Kidney capillary endothelial cell (primary cell): ENCODE measurements around the gene CARD11.

Source experiments
- DNase-seq: peaks from one replicate; pipeline ENCODE4 v3.0.0-alpha.2; 2018; ENCODE audit warnings: low spot score

CARD11 gene

DNA sequence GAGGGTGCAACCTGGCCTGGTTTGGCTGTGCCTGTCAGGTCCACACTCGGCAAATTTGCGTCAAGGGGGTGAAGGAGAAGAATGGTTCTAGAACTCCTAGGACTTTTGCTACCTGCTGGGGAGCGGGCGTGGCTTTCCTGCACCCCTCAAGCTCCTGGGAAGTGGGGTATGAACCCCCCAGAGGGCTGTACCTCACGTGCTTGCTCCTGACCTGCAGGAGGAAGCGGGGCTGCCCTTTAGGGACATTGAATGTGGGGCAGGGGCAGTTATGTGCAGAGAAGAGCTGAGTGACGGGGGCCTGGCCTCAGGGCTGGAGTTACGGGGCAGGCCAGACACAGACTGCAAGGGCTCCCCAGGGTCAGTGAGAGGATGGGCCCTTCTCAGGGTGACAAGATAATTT is 138.2 kb downstream of the CARD11 start:
- no peak for DNase-seq

DNA sequence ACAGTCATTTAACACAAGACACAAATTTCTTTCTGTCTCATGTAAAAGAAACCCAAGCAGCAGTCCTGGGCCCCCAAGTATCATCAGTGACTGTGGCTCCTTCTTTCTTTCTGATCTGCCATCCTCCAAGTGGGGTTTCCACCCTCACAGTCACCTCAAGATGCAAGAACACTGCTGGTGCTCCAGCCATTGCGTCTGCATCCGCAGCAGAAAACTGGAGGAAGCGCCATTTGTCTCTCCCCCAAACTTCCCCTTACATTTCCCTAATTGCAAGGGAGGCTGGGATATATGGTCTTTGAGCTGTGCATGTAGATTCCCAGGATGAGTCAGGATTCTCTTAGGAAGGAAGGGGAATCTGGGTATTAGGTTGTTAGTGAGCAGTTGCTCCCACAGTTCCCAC is 138.6 kb downstream of the CARD11 start:
- no peak for DNase-seq

DNA sequence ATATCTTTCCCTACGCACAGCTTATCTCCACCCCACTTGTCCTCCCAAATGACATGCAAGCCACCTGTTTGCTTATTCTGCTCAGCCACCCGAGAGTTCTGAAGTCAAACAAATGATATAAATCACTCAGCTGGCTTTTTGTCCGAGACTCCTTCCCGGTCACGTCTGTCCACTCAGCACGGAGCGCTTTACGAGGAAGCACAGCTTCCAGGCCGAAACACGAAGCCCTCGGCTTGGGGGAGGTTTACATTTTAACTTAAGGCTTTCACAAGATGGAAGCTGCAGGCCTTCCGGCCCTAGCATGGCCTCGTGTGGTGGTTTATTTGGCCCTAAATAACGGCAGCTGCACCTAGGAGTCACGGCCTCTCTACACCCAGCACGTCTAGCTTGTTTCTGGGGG is 139.5 kb downstream of the CARD11 start:
- DNase-seq: no peak

DNA sequence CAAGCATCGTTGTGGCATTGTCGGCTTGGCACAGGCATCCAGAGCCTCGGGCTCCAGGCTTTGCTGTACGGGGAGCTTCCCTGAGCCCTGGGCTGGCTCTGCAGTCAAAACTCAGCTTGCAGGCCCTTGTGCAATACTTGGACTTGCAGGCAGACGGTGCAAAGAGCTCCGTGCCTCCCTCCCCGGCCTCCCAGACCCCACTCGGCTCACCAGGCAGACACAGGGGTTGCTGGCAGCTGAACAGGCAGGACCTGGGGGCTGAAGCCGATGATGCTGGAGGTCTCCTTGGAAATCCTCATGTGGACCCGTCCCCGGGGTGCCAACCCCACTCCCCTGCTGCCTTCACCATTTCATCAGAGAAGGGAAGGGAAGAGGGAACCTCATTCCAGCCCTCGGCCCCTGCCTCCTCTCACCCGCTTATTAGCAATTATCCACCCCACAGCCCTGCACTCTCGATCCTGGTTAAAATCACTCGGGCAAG is 139.9 kb downstream of the CARD11 start:
- DNase-seq: no peak

DNA sequence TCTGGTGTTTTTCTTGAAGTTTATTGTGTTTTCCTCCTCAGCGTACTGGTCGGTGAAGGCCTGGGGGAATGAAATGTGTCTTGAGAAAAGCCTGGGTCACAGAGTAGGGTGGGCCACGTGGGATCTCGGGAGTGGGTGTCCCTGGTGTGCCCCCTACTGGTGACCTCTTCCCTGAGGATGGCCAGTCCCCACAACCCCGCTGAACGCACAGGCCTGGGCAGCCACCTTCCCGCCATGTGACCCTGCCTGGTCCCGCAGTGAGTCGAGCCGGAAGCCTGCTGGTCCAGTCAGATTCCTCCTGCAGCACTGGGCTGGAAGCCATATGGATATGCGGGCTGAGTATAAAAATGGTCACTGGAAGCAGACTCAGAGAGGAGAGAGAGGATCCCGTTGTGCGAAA is 146.6 kb downstream of the CARD11 start:
- DNase-seq: no peak

DNA sequence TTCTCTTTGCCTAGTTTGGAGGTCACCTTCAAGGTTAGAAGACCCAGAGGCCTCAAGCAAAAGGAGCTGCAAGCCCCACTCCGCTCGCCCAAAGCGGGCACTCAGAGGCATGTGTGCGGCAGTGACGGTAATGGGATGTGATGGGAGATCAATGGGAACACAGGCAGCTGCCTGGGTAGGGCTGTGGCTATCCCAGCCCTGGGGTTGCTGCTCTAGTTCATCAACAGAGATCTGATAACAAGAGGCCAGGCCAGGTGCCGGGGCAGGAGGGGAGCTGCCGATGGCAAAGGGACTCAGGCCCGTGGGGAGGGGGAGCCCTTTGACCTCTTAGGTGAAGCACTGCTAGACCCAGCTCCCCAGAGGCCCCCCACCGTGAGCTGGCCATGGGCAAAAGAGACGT is 147.5 kb downstream of the CARD11 start:
- no peak for DNase-seq

DNA sequence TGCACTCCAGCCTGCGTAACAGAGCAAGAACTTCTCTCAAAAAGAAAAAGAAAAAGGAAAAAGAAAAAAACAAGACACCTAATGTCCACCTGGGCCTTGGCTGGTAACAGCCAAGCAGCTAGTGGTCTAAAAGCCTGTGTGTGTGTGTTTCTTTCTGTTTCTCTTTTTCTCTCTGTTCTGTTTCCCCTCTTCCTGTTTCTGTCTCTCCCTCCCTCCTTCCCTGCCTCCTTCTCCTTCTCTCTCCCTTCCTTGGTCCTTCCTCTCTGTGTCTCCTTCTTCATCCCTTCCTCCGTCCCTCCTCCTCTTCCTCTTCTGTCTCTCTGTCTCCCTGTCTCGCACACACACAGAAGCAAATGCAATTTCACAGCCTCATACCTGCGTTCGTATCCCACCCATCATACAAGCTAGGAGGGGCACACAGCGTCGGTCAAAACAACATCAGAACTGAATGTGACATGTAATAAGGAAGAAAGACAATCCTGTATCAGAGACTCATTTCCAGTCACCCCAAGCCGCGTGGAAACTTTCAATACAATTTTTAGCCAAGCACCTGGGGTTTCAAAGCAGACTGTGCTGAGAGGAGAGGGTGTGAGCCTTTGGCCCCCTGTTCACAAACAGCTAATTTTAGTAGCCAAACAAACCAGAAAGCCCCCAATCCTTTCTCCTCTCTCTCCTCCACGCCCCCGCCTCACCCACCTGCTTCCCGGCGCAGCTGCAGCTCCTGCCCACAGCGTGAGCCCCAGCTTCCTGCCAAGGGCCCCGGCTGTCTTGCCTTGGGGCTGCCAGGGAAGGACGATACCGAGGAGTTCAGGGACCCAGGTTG is 149.3 kb downstream of the CARD11 start:
- DNase-seq: no peak

DNA sequence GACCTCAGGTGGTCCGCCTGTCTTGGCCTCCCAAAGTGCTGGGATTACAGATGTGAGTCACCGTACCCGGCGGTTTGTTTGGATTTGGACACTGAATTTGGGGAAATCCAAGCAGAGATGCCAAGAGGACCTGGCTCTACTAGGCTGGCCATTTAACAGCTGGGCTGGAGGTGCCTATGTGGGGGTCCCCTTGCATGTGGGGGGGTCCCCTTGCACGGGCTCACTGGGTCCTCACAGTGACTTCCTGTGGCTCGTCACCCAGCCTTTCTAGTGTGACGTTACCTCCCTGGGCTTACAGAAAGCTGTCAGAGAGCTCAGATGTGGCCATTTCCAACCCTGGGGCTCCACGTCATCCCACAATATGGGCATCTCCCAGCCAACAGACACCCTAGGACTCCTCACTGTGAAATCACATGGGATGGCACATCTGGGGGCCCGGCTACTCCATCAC is 150.2 kb downstream of the CARD11 start:
- no peak for DNase-seq

DNA sequence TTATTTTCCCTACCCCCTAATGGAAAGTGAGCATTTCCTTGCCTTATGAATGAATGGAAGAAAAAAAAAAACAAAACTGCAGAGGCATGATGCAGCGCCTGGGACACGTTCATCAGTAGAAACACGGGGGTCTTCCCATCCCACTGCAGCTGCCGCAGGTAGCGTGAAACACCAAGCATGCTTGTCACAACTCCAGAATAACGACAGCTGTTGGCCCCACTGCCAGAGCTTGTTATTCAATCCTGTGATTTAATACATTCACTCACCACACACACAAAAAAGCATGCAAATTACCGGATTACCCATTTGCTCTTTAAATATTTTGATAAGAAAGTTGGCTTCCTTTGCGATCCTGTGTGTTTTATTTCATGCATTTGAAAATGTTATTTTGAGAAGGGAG is 151.1 kb downstream of the CARD11 start:
- DNase-seq: no peak

DNA sequence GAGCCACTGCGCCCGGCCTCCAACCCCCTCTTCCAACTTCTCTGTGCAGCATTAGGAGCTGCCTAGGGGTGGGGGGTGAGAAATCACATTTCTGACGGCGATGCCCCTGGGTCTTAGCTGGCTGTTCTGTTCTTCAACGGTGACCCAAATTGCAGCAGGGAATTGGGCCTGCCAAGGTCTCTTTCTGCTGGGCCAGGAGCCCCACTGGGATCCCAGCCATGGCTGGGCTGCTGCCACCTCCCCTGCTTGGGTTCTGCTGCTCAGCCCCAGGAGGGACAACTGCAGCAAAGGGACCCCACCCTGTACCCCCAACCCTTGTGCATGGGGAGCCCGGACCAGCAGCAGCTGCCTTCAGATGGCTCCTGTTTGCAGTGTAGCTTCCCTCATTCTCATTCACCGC is 155.9 kb downstream of the CARD11 start:
- DNase-seq: no peak

DNA sequence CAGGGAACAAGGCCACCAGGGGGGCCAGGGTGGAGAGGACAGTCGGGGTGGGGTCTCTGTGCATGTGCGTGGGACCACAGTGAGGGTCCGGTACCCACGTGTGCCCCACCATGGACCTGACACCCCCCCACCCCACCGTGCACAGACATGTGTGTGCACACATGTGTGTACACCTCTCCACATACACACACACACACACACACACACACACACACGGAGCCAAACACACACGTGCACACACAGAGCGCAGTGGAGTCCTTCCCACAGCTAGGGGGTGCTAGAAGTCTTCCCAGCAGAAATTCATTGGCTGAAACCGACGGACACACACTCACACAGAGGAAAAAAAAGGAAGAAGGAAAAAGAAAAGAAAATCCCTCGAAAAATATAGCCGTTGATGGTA is 156.8 kb downstream of the CARD11 start:
- DNase-seq: peak; percentile 69

DNA sequence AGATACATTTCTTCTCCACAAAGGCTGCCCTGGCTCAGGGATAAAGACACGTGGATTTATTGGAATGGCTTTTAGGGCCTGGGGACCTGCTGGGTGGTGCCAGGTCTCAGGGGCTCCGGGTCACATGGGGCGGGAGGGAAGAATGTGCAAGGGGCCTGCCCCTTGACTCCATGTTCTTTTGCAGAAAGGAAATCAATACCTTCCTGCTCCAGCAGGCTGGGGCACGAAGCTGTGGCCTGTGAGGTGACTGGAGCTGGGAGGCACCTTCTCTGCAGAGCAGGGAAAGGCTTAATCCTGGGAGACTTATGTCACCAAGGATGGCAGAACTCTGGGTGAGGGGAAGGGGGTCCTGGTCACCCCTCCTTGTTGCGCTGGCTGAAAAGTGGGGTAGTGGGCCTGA is 157.3 kb downstream of the CARD11 start:
- DNase-seq: no peak

DNA sequence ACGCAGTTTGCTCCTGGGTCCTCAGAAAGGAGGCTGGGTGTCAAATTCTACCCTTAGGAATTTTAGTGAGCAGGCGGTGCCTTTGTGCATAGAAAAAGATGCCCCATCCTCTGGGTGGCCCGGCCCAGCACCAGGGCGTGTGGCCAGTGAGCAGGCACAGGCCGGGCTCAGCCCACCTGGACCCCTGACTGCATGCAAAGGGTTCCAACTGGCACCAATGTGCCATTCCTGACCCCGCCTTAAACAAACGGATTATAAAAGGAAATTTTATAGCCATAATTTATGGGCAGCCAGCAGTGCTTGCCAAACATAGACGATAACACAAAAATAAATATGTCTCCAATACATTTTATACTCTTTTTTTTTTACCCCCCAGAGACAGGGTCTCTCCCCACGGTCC is 159.5 kb downstream of the CARD11 start:
- DNase-seq: no peak

DNA sequence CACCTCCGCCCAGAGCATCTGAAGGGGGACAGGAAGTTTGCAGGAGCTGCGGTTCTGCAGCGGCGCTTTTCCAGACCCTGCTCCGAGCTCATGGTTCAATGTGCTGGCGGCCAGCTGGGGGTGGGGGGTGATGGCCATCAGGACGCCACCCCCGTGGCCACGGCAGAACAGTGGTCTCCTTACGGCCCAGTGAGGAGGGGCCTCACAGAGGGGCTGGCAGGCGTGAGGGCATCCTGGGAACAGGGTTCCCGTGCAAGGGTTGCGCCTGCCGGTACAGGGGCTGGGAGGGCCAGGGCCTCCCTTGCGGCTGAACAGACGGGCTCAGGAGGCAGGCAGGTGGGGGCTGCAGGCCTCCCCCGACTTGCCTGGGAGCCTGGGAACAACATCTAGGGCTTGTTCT is 160.6 kb downstream of the CARD11 start:
- no peak for DNase-seq

DNA sequence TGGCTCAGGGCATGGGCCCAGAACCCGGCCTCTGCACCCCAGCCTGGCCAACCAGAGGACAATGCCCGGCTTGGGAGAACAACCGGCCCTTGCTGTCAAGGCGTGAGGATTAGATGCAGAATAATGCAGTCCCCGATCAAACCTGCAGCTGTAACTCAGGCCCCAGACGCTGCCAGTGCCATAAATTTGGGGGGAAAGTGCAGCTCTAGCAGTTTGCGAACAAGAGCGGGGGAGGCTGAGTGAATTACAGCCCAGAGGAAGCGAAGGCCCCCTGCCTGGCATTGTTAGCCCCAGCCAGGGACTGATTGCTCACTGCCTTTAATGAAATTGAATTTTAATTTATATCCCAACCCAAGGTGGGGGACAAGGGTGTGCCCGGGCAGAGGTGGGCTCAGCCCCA is 161.6 kb downstream of the CARD11 start:
- DNase-seq: no peak

DNA sequence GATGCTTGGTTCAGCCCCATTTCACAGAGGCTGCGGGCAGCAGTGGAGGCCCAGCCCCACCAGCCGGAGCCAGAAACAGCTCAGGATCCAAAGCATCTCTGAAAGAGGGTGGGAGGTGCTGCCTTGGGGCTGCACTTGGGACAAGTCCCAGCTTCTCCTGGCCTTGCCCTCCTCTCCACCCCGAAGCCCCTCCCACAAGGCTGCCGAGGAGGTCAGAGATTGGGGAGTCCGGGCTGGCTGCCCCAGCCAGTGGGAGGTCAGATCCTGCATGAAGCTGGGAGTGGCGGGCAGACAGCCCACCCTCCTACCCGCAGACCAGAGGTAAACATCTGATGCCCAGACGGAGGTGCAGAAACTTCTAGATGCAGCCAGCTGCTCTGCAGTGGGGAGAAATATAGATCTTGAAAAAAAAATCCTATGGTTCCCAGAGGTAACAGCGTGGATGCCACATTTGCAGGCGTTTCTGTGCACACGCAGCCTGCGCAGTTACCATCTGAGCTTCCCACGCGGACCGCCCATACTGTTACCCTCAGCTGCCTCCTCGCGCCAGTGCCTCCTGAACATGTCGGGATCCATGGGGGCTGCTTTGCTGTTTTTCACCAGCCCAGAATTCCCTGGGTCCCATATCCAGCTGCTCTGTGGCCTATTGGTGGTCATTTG is 162.7 kb downstream of the CARD11 start:
- no peak for DNase-seq

DNA sequence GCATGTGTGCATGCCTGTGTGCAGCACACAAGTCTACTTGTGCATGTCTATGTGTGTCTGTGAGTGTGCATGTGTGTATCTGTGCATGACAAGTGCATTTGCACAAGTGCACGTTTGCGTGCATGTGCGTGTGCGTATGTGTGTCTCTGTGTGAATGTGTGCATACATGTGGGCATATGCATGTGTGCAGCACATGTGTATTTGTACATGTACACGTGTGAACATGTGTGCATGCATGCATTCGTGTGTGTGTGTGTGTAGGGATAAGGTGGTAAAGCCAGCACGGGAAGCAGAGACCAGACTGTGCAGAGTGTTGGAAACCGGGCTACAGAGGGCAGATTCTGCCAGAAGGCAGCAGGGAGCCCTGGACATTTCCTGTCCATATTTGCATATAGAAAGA is 163.6 kb downstream of the CARD11 start:
- DNase-seq: no peak

DNA sequence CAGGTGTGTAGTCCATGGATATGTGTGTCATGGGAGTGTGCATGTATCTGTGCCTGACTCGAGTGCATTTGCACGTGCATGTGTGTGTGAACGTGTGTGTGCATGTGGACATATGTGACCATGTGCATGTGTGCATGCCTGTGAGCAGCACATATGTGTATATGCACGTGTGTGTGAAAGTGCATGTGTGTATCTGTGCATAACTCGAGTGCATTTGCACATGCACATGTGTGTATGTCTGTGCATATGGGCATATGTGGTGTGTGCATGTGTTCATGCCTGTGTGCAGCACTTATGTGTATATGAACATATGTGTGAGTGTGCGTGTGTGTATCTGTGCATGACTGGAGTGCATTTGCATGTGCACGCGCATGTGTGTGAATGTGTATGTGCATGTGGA is 164.3 kb downstream of the CARD11 start:
- DNase-seq: no peak

DNA sequence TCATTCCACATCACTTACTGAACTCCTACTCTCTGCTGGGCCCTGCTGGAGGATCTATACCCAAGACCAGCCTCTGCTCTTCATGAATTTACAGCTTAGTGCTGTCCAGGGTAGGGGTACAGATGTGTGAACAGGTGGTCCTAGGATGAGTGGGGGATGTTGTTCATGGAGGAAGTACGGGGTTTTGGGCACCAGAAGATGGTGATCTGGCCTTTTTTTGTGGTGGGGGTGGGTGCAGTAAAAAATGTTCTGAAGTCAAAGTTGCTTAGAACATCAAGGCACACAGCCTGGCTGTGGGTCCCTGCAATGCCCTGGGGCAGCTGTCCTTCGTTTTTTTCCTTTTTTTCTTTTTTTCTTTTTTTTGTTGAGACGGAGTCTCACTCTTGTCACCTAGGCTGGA is 165.4 kb downstream of the CARD11 start:
- DNase-seq: no peak

DNA sequence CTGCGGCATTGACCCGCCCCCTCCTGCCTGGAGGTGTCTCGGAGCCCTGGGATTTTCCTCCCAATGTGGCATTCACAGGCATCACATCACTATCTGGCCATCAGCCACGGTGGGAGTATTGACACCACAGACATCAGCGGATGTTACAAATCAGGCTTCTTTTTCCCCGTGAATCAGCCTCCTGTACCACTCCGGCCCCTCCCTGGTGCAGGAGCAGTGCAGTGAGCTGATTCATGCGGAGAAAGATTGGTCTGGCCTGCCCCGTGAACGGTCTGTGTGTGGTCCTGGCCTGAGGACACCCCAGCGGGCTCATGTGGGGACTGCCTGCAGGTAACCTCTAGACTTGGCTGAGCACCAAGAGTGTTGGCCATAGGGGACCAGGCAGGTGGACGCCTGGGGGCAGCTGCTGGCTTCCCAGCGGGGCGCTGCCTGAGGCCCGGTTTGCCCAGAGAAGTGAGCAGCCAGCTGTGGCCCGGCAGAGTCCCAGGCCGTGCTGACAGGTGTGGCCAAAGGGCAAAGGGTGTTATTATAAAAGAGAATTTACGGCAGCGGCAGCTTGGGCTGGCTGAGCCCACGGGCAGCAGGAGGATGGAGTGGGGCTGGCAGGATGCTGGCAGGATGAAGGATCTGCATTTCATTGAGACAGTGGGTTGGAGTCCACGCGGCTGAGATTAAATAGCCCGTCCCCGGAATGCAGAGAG is 167.5 kb downstream of the CARD11 start:
- no peak for DNase-seq

DNA sequence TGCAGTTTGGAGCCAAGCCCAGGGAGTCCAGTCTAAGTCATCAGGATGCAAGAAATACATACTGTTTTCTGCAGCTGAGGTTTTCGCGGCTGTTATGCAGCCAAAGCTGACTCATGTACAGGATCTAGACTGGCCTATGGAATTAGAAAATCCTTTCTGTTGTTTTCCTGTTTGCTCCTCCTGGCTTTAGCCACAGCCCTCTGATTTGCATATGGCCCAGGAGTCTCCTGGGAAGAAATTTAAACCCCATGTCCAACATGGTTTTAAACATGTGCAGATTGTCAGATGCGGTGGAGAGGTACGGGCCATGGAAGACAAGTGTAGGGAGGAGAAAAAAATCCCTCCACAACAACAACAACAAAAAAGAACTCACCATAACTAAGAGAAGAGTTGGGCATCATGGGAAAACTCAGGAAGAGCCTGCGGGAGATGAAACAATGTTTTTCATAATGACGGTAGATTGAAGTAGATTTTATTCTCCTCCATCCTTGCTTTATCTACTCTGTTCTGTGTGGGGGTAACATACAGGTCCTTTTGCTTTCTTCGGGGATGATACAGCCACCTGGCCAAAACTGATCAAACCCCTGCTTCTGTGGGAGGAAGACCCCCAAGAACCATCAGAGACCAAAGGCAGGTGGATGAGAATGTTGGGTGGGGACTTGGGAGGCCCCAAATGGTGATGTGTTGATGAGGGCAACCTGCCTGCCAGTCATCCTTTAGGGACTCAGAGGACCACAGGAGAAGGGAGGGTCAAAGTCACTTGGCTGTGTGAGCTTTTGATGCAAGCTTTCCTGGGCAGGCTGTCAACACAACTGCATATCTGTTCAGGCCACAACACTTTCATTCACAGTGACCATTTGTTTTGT is 169.7 kb downstream of the CARD11 start:
- DNase-seq: peak; percentile 95

DNA sequence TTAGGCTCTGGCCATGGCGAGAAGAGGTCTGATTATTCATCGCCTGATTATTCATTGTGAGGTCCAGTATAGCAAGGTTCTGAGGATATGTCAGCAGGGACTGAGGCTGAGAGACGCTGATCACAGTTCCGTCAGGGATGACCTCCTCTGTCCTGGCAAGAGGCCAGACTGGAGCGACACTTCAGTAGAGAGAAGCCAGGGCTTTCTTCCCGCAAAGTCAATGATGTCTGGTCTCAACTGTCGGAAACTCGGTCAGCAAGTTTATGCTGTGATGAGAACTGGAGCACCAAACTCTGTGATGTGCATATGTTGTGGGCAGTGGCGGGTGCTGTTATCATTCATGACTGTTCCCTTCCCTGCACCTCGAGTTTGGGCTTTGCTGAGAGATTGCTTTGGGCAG is 170.5 kb downstream of the CARD11 start:
- DNase-seq: peak; percentile 70
